GM18951 (cell line): ENCODE measurements around the gene ASB18.
"Not testable (repeated sequence)": the region's sequence is repeated elsewhere in the genome, so short reads cannot be mapped to it uniquely, and the experiment has no call there.

Experiments
- POLR2A ChIP-seq: IDR thresholded peaks from 4 replicates; pipeline ENCODE4 v1.6.1; 2011; ENCODE audit warnings: mild to moderate bottlenecking; ENCODE audit not compliant: insufficient read length, insufficient read depth; ENCODE audit errors: extremely low read depth
- in situ Hi-C: fragments of 300-500 bp; cut with MboI; formaldehyde crosslinking; loops from one replicate; pipeline ENCODE4 v1.12.0; 2022; ENCODE audit warnings: low sequenced_read_pairs, mixed read lengths, inconsistent platforms; ENCODE audit not compliant: unreplicated experiment

ASB18 gene

GRCh38 chr2:236293241-236293810 lies 29.1 kb upstream of the ASB18 start:
- TF ChIP-seq POLR2A = no peak
- in situ Hi-C loops = no loop called here

- in situ Hi-C loops = no loop called here
- TF ChIP-seq POLR2A = no peak
Measured at GRCh38 chr2:236291911-236292310, 27.7 kb upstream of the ASB18 start.

GRCh38 chr2:236291476-236291875 lies 27.3 kb upstream of the ASB18 start:
- in situ Hi-C loops = no loop called here
- no peak for TF ChIP-seq POLR2A

- no peak for TF ChIP-seq POLR2A
Measured at GRCh38 chr2:236290742-236291425, 26.7 kb upstream of the ASB18 start.

DNA sequence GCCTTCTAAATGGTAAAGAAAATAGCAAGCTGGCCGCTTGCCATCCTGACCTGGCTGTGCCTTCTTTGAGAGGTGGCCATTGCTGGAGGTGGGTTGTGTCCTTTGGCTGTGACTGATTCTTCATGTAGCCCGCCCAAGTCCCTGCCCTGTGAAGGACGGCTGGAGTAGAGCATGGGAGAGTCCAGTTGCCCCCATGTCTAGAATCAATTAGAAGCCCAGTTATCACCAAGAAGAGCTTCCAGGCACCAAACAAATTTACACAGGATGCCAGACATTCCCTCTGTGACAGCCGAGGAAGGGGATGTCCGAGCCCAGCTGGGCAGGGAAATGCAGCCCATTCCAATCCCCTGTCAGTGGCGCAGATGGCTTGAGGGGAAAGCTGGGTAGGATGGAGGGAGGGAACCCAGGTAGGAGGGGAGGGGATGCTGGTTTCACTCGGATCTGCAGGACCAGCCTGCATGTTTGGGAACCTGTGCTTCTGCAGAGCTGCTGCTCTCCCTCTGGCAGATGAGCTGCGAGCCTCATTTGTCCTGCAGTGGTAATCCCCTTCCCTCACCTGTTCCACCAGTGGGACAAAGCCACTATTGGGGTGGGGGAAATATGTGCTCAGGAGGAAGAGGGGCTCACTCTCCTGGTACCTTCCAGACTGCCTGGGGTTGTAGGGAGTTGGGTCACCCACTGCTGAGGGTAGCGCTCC lies 25.7 kb upstream of the ASB18 start:
- in situ Hi-C loops = no loop called here
- no peak for TF ChIP-seq POLR2A

More at GRCh38 chr2:236290742-236291425, 26.7 kb upstream of the ASB18 start:
- in situ Hi-C loops = no loop called here

DNA sequence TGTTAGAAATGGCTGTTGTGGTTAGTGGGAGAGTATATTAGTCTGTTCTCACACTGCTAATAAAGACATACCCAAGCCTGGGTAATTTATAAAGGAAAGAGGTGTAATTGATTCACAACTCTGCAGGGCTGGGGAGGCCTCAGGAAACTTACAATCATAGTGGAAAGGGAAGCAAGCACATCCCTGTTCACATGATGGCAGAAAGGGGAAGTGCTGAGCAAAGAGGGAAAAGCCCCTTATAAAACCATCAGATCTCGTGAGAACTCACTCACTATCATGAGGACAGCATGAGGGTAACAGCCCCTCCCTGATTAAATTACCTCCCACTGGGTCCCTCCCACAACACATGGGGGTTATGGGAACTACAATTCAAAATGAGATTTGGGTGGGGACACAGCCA lies 24.2 kb upstream of the ASB18 start:
- in situ Hi-C loops = not testable (repeated sequence)

DNA sequence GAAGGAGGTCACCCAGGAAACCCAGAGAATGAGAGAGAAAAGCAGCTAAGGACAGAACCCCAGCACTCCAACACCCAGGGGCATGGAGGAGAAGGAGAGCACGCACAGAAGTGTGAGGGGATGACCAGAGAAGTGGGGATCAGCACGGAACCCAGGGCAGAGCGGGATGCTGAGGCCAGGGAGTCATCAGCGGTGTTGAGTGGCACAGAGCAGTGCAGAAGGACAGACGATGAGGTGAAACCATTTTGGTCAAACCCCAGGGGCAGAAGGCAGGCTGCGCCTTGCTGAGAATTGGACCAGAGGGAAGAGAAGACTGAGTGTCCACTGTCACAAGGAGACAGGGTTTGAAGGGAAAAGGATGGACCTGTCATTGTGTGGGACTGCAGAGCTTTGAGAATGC lies 23.4 kb upstream of the ASB18 start:
- in situ Hi-C loops = no loop called here
- TF ChIP-seq POLR2A = no peak

- in situ Hi-C loops = no loop called here
- TF ChIP-seq POLR2A = no peak
Measured at GRCh38 chr2:236286873-236287545, 22.8 kb upstream of the ASB18 start.

DNA sequence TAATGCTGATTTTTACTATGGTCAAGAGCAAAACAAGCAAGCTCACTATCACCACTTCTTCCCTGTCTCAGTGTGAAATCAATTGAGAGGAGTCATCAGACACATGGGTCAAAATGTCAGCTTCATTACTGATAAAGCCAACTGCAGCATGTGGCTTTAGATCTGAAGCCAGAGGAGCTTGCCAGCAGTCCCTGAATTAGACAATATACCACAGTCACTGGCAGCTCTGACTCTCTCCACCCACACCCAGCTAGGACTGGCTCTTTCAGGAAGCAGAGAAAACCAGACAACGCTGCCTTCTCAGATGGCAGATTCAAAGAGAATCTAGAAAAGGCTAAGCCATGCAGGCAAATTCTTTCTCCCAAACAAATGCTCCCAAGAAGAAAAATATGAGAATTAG lies 20.0 kb upstream of the ASB18 start:
- in situ Hi-C loops = no loop called here
- no peak for TF ChIP-seq POLR2A

GRCh38 chr2:236282406-236282805 lies 18.2 kb upstream of the ASB18 start:
- TF ChIP-seq POLR2A = no peak
- in situ Hi-C loops = no loop called here

DNA sequence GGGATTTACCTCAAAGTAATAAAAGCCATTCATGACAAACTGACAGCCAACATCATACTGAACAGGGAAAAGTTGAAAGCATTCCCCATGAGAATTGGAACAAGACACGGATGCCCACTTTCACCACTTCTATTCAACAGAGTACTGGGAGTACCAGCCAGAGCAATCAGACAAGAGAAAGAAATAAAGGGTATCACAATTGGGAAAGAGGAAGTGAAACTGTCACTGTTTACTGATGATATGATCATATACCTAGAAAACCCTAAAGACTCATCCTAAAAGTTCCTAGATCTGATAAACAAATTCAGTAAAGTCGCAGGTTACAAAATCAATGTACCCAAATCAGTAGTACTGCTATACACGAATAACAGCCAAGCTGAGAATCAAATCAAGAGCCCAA lies 17.2 kb upstream of the ASB18 start:
- no peak for TF ChIP-seq POLR2A
- in situ Hi-C loops = no loop called here

GRCh38 chr2:236273126-236273525 lies 8.9 kb upstream of the ASB18 start:
- TF ChIP-seq POLR2A = no peak
- in situ Hi-C loops = no loop called here

DNA sequence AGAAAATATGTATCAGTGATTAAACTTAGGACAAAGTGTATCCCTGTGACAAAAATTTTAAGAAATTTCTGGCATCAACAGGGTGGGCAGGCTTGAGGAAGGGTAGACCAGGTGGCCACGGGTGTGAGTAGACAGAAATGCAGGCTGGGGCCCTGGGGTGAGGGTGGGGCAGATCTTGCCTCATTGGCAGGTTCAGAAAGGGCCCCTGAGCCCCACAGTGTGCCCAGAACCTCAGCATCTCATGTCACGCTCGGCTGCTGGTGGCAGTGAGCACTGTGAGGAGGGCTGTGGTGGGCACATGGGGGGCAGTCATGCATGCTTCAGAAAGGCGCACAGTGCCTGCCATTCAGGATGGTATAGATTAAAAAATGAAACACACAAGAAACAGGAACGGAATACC lies 7.6 kb upstream of the ASB18 start:
- in situ Hi-C loops = no loop called here
- no peak for TF ChIP-seq POLR2A

GRCh38 chr2:236269876-236270275 lies 5.7 kb upstream of the ASB18 start:
- in situ Hi-C loops = not testable (repeated sequence)
